ENCODE data around the gene PIEZO2.

PIEZO2 gene

GRCh38 chr18:10907749-10908148, 241.6 kb downstream of the PIEZO2 start:
- in situ Hi-C loops (cut with MboI; ENCODE audit: low sequenced_read_pairs): no loop called here

DNA sequence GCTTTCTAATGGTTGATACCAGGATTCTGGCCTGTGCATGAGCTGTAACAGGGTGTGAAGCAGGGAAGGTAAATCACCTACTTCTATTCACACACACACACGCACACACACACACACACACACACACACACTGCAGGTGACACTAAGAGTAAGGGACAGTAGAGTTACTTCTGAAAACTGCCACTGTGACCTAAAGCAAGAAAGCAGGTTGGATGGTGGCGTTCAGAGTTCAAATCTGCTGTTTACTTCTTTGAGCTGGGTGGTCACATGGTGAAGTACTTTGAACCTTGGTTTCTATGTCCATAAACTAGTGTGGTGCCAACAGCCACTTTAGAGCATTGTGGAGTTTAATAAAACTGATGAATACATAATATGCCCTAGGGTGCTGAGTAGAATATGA, 248.0 kb downstream of the PIEZO2 start:
- in situ Hi-C loops (cut with MboI; ENCODE audit: low sequenced_read_pairs): no loop called here

DNA sequence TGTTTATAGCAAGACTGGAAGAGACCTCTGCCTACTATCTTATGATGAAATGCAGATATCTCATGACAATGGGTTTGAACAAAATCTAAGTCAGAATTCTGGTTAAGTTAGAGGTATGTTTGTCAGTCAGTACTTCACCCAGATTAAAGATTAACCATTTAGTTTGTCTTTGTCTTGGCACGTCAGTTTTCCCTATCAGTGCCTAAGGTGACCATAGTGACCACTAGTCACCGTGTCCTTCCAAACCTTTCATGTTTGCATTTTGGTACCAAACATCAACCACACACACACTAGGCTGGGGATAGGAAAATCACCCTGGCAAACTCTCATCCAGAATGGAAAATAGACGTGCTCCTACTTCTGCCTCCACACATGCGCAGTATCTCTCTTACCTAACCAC, 248.9 kb downstream of the PIEZO2 start:
- in situ Hi-C loops (cut with MboI; ENCODE audit: low sequenced_read_pairs): no loop called here

GRCh38 chr18:10899481-10899880, 249.9 kb downstream of the PIEZO2 start:
- in situ Hi-C loops (cut with MboI; ENCODE audit: low sequenced_read_pairs): no loop called here

GRCh38 chr18:10898417-10898974, 250.9 kb downstream of the PIEZO2 start:
- in situ Hi-C loops (cut with MboI; ENCODE audit: low sequenced_read_pairs): no loop called here

DNA sequence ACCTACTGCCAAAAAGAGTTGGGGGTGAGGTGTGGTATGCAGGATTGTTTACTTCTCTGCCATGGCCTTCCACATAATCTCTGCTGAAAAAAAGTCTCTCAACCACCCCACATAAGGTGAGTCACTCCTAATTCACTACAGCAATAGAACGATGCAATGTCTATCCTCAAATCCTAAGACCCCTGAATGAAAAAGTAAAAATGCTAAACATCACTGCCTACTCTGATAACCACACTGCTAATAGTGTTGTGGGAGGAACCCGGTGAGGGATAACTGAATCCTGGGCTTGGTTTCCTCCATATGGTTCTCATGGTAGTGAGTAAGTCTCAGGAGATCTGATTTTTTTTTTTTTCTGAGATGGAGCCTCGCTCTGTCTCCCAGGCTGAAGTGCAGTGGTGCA, 252.5 kb downstream of the PIEZO2 start:
- in situ Hi-C loops (cut with MboI; ENCODE audit: low sequenced_read_pairs): no loop called here

GRCh38 chr18:10895976-10896375, 253.4 kb downstream of the PIEZO2 start:
- in situ Hi-C loops (cut with MboI; ENCODE audit: low sequenced_read_pairs): no loop called here

DNA sequence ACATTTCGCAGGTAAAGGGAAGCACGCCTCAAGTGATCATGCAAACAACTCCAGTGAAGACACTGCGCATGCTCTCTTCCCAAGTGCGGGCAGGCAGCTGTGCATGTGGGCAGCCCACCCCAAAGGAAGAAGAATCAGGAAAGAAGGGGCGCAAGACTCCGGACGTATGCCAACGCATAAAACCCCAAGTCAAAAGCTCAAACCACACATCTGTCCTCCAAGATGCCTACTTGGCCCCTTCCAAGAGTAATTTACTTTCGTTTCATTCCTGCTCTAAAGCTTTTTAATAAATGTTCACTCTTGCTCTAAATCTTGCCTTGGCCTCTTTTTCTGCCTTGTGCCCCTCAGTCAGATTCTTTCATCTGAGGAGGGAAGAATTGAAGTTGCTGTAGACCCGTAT, 254.9 kb downstream of the PIEZO2 start:
- in situ Hi-C loops (cut with MboI; ENCODE audit: low sequenced_read_pairs): no loop called here

GRCh38 chr18:10893761-10894160, 255.6 kb downstream of the PIEZO2 start:
- in situ Hi-C loops (cut with MboI; ENCODE audit: low sequenced_read_pairs): no loop called here

- in situ Hi-C loops (cut with MboI; ENCODE audit: low sequenced_read_pairs): no loop called here
Measured at GRCh38 chr18:10893196-10893595, 256.2 kb downstream of the PIEZO2 start.

GRCh38 chr18:10892786-10893185, 256.6 kb downstream of the PIEZO2 start:
- in situ Hi-C loops (cut with MboI; ENCODE audit: low sequenced_read_pairs): no loop called here

GRCh38 chr18:10890022-10890421, 259.3 kb downstream of the PIEZO2 start:
- in situ Hi-C loops (cut with MboI; ENCODE audit: low sequenced_read_pairs): no loop called here

GRCh38 chr18:10878703-10879102, 270.7 kb downstream of the PIEZO2 start:
- in situ Hi-C loops (cut with MboI; ENCODE audit: low sequenced_read_pairs): no loop called here

DNA sequence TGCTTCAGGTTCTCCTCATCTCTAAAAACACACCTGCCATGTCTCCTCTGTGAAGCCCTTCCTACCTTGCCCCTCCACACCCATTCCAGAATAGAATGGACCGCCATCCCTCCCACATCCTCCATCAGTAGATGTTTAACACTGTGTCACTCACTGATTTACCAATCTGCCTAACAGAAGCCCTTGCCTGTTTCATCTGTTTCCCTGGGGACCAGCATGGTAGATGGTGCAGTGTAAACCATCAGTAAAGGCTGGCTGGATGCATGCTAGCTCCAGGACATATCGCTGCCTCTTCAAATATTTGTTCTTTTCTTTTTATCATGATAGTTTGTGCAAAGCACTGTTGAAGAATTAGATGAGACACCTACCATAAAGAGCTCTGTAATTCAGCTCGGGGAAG, 271.4 kb downstream of the PIEZO2 start:
- in situ Hi-C loops (cut with MboI; ENCODE audit: low sequenced_read_pairs): no loop called here

- in situ Hi-C loops (cut with MboI; ENCODE audit: low sequenced_read_pairs): no loop called here
Measured at GRCh38 chr18:10875811-10876210, 273.6 kb downstream of the PIEZO2 start.

DNA sequence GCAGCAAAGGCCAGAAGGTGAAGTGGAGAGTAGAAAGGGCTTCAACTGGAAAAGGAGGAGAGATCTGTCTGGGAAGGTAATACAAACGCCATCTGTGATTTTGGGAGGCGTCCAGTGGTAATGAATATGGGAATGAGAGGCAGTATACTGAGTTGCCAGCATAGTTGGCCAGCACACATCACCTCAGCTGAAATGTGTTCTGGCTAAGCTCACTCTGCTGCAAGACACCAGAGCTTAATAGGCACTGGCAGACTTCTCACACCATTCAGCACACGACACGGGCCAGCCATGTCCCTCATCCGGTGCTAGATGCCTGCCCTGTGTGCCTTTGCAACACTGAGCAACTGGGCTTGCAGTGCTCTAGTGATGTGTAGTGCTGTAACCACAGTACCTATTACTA, 277.1 kb downstream of the PIEZO2 start:
- in situ Hi-C loops (cut with MboI; ENCODE audit: low sequenced_read_pairs): loop anchor here (25.0 kb wide), 1 partner anchor 665 kb away; no protein-coding TSS in a partner anchor

GRCh38 chr18:10864722-10865121, 284.6 kb downstream of the PIEZO2 start:
- in situ Hi-C loops (cut with MboI; ENCODE audit: low sequenced_read_pairs): loop anchor here (25.0 kb wide), 1 partner anchor 673 kb away; no protein-coding TSS in a partner anchor

GRCh38 chr18:10863026-10863425, 286.3 kb downstream of the PIEZO2 start:
- in situ Hi-C loops (cut with MboI; ENCODE audit: low sequenced_read_pairs): loop anchor here (25.0 kb wide), 1 partner anchor 674 kb away; no protein-coding TSS in a partner anchor

GRCh38 chr18:10860928-10861327, 288.4 kb downstream of the PIEZO2 start:
- in situ Hi-C loops (cut with MboI; ENCODE audit: low sequenced_read_pairs): loop anchor here (25.0 kb wide), 1 partner anchor 676 kb away; no protein-coding TSS in a partner anchor

GRCh38 chr18:10860382-10860781, 289.0 kb downstream of the PIEZO2 start:
- in situ Hi-C loops (cut with MboI; ENCODE audit: low sequenced_read_pairs): loop anchor here (25.0 kb wide), 1 partner anchor 677 kb away; no protein-coding TSS in a partner anchor

GRCh38 chr18:10858477-10858876, 290.9 kb downstream of the PIEZO2 start:
- in situ Hi-C loops (cut with MboI; ENCODE audit: low sequenced_read_pairs): loop anchor here (25.0 kb wide), 1 partner anchor 679 kb away; no protein-coding TSS in a partner anchor

DNA sequence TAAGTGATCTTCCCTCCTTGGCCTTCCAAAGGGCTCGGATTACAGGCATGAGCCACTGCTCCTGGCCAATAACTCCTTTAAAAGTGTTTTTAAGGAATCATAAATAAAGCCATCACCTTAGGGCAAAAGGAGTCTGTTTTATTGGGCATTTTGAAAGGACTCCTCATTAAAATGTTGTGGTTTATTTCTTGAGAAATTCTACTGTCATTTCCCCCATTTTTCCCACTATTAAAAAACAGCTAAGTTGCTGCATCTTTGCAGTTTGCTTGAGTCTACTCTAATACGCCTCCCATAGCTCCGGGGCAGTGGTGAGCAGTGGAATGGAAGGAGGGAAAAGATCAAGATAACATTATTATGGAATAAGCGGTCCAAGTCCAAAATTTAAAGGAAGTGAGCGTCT, 293.2 kb downstream of the PIEZO2 start:
- in situ Hi-C loops (cut with MboI; ENCODE audit: low sequenced_read_pairs): loop anchor here (25.0 kb wide), 1 partner anchor 681 kb away; no protein-coding TSS in a partner anchor

All from HL-60/S4 (cell line).